Measurements from ENCODE around the gene NTM. TPM values are rescaled to one million over a fixed set of nuclear protein-coding genes. Genes with fewer than 3 reads are reported as not detected.
A peak's percentile ranks its signal among the peaks of the same experiment; 100 is the strongest.
"Not testable (repeated sequence)": the region's sequence is repeated elsewhere in the genome, so short reads cannot be mapped to it uniquely, and the experiment has no call there.

NTM gene
- polyA plus RNA-seq, 5 donors, result 14.0 to 30.1 (median 23.9) TPM

DNA sequence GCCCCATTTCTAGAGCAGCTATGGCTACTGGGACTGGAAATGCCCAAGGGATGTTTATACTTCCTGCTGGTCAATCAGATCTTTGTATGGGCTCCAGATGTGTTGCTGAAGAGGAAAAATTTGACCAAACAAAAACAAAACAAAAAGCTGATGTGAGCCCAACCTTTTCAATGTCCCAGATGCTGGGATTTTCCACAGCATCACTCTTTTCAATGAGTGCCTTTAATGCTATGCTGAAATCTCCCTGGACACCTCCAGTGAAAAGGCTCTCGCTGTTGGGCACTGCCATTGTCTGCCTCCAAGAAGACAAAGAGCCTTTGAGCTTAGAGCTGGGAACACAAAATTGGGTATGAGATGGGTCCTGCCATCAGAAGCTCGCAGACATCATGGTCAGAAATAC, 671.9 kb downstream of the NTM start:
- no peak for DNase-seq

DNA sequence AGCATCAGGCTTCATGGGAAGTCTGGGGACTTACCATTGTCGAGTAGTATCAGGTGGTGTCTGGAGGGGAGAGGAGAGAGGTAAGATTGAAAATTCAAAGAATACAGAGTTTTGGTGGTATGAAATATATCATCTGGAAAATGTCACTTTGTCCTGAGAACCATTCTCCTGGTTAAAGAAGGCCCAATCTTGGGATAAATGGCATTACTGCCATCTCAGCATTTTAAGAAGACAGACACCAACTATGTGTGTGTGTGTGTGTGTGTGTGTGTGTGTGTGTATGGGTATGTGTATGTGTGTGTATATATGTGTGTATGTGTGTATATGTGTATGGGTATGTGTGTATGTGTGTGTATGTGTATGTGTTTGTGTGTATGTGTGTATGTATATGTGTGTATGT, 673.3 kb downstream of the NTM start:
- DNase-seq, result no peak

DNA sequence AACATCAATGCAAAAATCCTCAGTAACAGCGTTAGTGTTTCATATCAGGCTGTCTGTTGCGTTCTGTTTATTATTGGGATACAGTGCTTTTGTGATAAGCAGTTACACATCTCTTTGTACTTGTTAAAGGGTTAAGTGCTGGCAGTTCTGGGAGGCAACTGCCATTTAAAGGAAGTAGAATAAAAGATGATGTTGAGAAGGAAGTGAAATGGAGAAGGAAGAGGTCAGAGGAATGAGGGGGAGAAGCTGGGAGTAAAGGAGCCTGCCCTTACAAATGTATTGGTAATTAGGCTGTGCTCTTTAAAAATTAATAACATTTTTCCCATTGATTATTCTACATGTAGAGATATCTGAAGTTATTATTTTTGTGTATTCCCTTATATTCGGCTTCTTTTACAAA, 674.7 kb downstream of the NTM start:
- no peak for DNase-seq

DNA sequence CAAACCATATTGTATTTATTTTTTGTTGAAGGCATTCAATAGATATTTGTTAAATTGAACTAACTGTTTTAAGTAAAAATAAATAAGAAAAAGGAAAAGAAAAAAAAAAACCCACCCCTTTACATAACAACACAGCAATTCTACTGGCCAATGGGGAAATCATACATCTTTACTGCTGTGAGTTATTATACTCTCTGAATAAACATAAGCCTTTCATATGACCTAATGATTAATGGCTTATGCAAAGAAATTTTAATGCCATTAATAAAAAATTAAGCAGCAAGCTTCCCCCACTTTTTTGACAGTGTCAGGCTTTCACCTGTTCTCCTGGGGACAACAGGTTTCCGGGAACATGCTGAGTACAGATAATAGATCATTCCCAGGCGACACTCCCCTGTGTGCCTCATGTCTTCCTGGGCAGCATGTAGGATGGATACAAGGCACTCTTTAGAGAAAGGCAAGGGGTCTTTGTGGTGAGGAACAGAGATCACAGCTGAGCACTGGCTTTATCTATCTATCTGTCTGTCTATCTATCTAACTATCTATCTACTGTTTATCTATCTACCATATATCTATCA, 676.0 kb downstream of the NTM start:
- no peak for DNase-seq

DNA sequence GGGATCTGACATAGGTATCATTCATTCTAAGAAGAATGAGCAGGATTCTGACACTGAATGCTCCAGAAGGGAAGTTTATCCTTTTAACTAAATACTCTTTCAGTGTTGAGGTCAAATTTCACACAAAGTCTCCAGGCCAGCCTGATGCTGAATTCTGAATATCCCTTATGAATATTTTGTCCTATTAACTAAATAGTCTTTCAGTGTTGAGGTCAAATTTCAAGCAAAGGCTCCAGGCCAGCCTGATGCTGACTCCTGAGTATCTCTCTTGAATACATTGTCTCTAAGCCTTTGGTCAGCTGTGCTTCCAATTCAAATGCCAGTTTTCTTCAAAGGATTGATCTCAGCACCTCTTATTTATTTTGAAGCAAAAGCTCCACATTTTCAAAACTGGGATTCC, 676.8 kb downstream of the NTM start:
- no peak for DNase-seq

DNA sequence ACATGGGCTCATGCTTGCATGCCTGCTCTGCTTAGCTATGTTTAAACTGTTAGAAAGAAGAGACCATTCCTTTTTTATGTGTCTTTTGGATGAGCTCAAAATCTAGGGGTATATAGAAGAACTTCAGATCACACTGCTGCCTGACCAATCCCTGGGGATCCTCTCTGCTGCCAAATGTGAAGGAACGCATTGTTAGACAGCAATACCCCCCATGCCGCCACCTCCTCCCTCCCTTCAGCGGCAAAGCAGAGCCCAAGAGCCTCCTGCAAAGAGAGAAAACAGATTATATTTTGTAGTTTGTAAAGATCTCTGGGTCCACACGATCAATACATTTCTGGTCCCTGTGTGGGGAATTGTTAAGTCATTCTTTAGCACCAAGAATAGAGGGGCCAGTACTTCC, 677.6 kb downstream of the NTM start:
- DNase-seq, result no peak

DNA sequence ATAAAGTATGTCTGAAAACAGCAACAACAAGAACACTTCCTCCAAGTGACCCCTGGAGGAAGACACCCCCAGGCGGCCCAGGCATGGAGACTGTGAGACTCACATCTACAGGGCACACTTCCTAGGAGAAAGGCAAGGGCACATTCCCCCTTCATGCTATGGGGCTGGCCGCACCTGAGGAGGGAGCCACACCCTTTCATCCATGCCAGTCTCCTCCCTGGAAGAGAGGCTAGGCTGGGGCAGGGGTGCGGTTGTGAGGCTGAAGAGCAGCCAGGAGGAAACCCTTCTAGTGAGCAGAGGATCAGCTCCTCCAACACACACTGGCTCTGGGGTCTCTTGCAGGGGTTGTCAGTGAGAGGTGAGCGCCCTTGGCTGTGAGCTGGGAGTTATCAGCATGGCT, 678.8 kb downstream of the NTM start:
- no peak for DNase-seq

DNA sequence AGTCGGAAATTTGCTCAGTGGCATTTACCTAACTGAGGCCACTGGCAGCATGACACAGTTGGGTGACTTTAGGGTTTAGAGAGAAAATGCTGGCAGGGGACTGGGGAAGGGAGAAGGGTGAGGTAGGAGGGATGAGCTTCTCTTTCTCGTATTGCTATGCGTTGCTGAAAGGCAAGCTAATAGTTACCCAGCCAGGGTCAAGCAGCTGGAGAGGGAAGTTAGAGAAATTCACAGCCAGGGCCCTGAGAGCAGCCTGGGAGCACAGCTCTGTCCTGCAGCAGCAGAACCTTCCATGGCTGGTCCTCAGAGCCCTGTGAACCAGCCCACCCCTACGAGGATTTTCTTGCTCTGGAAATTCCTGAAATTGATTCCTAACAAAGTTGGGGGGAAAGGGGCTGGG, 679.6 kb downstream of the NTM start:
- no peak for DNase-seq

DNA sequence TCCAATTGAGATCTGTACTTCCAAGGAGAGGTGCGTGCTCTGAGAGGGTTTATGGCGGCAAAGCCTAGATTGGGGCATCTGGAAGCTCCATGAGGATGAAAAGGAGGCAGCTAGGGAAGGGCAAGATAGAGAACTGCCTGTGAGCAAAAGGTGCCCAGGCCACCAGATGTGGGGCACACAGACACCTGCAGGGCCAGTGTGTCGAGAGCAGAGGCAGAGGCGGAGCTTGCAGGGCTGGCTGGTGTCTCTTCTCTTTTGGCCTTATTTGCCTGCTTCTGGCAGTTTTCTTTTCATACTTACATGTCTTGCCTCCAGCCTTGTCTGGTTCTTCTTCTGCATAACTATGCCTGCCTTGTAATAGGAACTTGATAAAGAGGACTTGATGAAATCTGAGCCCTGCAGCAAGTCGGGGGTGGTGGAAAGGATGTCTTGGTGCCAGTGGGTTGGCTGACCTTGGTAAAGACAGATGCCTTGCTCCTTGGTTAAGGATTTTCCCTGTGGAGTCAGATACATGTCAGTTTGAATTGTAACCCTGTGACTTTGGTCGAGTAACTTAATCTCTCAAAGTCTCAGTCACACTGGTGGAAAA, 680.3 kb downstream of the NTM start:
- DNase-seq, result no peak

DNA sequence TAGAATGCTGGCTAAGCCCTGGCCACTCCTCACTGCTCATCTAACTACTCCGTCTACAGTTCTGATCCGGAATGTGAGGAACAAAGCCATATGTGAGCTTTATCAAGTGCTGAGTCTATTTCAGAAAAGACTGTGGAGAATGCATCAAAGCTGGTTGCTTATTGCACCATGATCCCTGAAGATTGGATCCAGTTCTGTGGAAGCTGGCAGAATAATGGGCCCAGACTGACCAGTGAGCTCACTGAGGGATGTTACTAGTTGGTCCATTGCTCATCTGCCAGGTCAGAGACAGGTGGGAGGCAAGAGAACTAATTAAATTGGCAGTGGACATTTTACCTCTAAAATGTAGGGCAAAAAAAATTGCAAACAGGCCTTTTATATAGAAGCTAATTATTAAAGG, 681.3 kb downstream of the NTM start:
- no peak for DNase-seq

DNA sequence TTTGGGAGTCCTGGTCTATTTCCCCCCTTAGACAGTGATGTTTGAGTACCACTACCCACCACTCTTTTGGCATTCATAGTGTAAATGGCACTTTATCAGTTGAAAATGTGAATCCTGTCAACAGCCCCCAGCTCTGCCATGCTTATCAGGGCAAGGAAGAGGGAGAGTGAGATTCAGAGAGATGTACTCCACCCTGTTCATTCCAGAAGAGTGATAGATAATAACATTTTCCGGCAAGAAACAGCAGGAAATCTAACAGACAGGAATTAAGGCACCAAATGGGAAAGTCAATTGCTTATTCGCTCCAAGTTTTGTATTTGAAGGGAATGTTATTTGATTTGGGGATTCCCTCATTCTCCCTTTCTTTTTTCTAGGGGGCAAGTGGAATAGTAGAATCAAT, 681.9 kb downstream of the NTM start:
- DNase-seq, result no peak

DNA sequence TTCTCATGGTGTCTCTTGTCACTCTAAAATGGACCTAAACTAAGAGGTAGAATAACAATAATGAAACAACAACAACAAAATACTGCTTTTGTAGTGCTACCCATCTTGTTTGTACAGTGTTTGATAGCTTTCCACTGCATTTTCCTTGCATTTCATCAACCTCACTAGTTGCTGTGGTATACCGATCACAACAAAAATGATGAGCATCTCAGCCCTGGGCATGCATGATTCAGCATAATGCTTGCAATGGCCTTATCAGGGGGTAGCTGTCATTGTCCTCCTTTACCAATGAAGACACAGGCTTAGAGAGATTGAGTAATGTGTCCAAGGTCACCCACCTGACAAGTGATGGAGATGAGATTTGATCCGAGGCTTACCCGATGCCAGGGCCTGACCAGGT, 682.5 kb downstream of the NTM start:
- no peak for DNase-seq

DNA sequence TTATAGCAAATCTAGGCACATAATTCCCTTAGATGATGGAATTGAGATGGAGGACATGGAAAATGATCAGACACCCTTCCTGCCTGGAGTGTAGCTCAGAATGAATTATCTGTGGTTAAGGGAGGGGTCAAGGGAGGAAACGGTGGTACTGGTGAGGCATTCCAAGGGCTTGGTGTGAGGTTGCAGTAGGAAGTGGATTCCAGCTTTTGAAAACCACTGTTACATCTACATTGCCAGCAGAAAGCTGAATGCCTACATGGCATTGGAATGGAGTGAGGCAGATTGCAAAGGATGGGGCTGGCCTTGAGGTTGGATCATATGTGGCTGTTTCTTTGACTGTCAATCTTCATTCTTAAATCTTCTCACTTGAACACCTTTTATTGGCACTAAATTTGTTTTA, 684.4 kb downstream of the NTM start:
- no peak for DNase-seq

DNA sequence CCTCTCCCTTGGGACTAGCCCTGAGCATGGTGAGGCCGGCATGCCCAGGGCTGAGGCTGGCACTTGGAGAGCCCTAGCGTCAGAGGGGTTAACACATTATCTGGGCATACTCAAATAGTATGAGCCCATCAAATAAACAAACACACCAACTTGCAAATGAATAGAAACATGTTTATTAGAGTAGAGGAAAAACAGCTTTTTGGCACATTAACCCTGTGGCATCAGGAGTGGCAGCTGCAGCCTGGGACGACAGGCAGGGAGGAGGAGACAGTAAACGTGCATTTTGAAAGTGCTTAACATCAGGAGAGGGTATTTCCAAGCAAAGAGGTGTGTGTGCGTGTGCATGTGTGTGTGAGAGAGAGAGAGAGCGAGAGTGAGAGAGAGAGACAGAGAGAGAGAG, 684.9 kb downstream of the NTM start:
- no peak for DNase-seq

DNA sequence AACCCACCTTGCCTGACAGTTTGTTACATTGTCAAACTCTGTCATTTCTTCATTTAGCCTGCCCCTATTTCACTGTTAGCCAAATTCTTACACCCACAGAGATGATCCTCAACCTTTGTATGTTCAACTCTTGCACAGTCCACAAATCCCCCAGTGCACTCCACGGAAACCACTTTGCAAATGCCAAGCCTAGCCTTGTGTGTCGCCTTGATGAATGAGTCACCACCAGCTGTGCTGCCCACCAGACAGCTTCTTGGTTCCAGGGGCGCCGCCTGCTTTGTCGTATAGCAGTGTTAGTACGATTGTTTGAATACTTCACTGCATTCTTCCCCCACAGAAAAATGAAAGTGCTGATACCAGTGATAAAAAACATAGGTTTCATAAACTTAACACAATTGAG, 686.3 kb downstream of the NTM start:
- no peak for DNase-seq

DNA sequence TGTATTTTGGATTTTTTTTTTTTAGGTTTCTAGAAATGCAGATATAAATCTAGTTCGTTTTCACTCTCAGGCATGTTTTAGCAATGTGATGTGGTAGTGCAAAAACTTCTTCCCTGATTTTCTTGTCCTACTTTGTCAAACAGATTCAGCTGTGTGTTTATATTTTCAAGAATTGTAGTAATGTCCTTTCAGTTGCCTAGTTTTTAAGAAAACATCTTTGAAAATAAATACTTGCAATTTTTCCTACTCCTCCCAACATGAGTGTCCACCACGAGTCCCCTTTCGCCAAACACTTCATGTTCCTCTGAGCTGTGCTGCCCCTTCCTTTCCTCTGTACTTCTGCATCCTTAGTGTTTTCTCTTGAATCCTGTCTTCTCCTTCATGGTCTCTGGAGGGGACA, 686.9 kb downstream of the NTM start:
- DNase-seq, result no peak

DNA sequence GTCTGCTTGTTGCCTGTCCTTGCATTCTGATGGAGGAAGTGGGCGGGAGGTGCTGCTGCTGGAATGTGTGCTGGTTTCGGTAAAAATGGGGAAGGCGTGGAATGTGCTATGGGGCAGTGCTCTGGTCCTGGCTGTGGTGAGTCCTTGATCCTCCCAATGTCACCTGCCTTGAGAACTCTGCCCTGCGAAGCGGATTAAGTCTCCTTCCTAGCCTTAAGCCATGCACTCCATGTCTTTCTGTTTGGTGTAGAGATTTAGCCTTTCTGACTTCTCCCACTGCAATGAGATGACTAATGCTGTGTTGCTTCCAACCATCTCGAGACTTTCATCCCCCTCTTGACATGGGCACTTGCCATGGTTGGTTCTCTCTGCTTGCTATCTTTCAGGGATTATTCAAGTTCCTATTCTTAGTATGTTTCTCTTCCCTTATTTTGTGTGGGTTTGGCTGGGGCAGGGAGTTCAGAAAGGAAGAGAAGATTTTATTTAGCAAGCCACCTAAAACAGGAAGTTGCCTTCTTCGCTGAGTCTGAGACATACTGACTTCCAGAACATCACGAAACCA, 687.9 kb downstream of the NTM start:
- no peak for DNase-seq

DNA sequence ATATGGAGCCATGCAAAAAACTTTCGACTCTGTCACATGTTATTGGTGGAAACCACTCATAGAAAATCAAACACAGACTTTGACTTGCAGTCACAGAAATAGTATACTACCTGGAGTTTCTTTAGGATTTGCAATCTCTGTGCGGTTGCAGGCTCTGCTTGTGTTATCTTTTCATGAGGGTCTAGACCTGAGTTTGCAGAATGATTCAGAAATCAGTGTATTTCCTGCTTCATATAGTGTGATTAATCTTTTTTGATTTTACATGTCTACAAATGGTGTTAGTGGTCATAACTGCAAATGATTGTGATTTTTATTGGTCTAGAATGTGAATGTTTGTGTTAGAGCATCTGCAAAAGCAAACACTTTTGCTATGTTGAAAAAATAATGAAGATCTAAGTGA, 690.2 kb downstream of the NTM start:
- no peak for DNase-seq

DNA sequence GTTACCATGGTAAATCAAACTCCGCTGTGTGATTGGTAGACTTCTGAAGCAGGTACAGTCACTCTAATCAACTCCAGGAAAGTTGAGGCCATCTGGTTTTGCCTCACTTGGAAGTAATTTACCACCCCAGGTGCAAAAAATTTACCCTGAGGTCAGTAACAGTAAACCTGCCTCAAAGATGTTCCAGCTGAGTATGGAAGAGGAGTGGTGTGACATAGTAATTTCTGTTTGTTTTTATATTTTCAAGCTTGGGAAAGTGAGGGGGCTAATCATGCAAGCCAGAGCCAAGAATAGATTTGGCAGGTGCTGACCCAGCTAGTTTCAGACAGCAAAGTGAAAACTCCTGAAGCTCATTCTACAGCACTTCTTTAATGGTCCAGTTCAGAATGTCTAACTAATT, 691.6 kb downstream of the NTM start:
- DNase-seq, result no peak

DNA sequence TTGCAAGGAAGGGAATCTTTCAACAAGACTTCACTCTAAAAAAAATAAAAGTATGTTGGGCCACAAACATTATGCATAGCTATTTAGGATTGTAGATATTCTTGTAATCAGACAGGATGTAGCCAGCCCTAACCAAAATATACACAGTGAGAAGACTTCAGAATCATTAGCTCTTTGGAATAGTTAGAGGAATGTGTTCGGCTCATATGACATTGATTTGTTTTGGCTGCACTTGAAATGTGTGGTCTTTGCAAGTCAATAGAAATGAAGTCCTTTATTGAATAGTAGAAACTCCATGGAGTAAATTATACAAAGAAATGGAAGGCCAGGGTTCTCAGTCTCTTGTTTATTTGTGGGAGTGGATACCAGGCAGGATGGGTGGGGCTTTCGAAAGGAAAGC, 692.1 kb downstream of the NTM start:
- DNase-seq, result no peak

DNA sequence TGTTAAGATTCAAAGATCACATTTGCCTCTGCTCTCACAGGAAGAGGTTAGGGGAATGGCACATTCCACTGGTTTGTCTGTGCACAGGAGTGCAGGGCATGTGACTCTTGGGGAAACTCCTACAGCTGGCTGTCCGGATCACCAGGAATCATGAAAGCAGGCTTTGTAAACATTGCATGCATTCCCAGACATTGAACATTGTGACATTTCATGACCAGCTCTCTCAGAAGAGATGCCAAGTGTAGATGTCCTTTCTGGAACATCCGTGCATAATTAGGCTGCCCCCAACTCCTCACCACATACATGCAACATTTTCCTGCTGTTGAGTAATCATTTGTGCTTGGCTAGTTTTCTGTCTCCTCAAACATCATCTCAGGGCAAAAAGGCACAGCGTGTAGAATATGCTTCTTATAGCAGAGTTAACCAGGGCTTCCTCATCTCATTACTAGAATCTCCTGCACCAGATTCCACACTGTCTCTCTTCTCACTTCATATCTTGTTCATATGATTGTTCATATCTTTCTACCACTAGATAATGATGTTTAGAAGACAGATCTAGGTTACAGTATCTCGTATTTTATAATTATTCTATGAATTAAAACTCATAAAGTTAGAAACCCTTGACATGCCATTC, 694.7 kb downstream of the NTM start:
- DNase-seq, result peak; percentile 61 to 69

DNA sequence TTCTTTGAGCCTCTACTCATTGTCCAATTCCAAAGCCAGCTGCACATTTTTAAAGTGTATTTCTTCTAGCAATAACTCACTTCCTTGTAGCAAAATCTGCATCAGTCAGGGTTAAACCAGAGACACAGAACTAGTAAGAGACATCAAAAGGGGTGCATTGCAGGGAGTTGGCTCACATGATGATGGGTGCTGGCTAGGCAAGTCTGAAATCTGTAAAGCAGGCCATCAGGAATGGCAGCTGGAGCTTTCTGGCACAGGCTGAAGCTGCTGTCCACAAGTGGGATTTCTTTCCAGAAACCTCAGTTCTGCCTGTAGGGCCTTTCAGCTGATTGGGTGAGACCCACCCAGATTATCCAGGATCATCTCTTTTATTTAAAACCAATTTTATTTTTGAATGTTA, 698.1 kb downstream of the NTM start:
- no peak for DNase-seq

DNA sequence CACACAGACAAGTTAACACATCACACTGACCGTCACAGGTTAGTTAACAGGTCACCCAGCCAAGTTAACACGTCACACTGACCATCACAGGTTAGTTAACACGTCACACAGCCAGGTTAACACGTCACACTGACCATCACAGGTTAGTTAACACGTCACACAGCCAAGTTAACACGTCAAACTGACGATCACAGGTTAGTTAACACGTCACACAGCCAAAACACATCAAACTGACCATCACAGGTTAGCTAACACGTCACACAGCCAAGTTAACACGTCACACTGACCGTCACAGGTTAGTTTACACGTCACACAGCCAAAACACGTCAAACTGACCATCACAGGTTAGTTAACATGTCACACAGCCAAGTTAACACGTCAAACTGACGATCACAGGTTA, 699.2 kb downstream of the NTM start:
- not testable (repeated sequence) for DNase-seq

DNA sequence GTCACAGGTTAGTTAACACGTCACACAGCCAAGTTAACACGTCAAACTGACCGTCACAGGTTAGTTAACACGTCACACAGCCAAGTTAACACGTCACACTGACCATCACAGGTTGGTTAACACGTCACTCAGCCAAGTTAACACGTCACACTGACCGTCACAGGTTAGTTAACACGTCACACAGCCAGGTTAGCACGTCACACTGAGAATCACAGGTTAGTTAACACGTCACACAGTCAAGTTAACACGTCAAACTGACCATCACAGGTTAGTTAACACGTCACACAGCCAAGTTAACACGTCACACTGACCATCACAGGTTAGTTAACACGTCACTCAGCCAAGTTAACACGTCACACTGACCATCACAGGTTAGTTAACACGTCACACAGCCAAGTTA, 700.5 kb downstream of the NTM start:
- DNase-seq, result not testable (repeated sequence)

Measured in right lung (tissue), 5 donors.